SH-SY5Y (cell line): ENCODE data around the gene NUP58.

Source experiments
- GATA2 ChIP-seq: IDR thresholded peaks from 2 replicates; pipeline ENCODE4 v1.6.1; 2011; ENCODE audit warnings: mild to moderate bottlenecking, low read depth, low read length
- GATA3 ChIP-seq: IDR thresholded peaks from 2 replicates; pipeline ENCODE4 v1.6.1; 2011; ENCODE audit warnings: low read depth, mild to moderate bottlenecking, low read length, moderate library complexity

DNA sequence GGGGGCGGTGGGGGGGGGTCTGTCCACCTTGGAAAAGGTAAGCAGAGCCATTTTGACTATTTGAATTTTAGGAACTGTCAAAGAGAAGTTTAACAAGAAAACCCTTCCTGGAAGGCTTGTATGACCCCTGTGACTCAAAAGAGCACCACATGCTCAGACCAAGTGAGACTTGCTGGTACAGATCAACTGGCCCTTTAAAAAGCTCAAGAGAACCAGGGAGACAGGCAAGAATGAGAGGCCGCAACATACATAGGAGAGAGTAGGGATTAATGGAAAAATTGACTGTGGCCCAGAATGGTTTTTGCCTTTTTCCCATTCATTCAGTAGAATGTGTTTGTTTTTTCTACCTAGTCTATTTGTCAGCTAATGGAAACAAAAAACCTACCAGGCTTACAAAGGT lies 44.2 kb downstream of the NUP58 start:
- TF ChIP-seq GATA2, result no peak
- no peak for TF ChIP-seq GATA3
